ENCODE results near the gene NTN4.
"Not testable (repeated sequence)": the region's sequence is repeated elsewhere in the genome, so short reads cannot be mapped to it uniquely, and the experiment has no call there.

The NTN4 gene

GRCh38 chr12:95622879-95623278 is 167.7 kb downstream of the NTN4 start:
- H3K4me1 Mint-ChIP-seq, result no peaks in the 10 kb centered on the region
- H3K27me3 Mint-ChIP-seq, result no peaks in the 10 kb centered on the region
- DNase-seq (no peak), ATAC-seq (no peak)
- no peak overlapping the region for H3K4me3 Mint-ChIP-seq
- H3K27ac Mint-ChIP-seq, result no peak overlapping the region
- H3K9me3 Mint-ChIP-seq, result no peaks in the 10 kb centered on the region

- no peaks in the 10 kb centered on the region for H3K27me3 Mint-ChIP-seq
- ATAC-seq (no peak), DNase-seq (no peak)
- no peaks in the 10 kb centered on the region for H3K9me3 Mint-ChIP-seq
- H3K4me1 Mint-ChIP-seq, result no peaks in the 10 kb centered on the region
- no peak overlapping the region for H3K27ac Mint-ChIP-seq
- no peak overlapping the region for H3K4me3 Mint-ChIP-seq
Measured at GRCh38 chr12:95621725-95622124, 168.8 kb downstream of the NTN4 start.

- H3K27ac Mint-ChIP-seq, result no peak overlapping the region
- no peaks in the 10 kb centered on the region for H3K4me1 Mint-ChIP-seq
- H3K9me3 Mint-ChIP-seq, result no peaks in the 10 kb centered on the region
- ATAC-seq, result no peak
- H3K4me3 Mint-ChIP-seq, result no peak overlapping the region
- H3K27me3 Mint-ChIP-seq, result no peaks in the 10 kb centered on the region
- DNase-seq, result no peak
Measured at GRCh38 chr12:95620171-95620570, 170.4 kb downstream of the NTN4 start.

GRCh38 chr12:95616470-95616869 is 174.1 kb downstream of the NTN4 start:
- not testable (repeated sequence) for ATAC-seq, H3K27ac Mint-ChIP-seq, DNase-seq, H3K9me3 Mint-ChIP-seq, H3K4me3 Mint-ChIP-seq, H3K27me3 Mint-ChIP-seq, H3K4me1 Mint-ChIP-seq

GRCh38 chr12:95615749-95616148 is 174.8 kb downstream of the NTN4 start:
- H3K9me3 Mint-ChIP-seq, result no peaks in the 10 kb centered on the region
- H3K27ac Mint-ChIP-seq, result no peak overlapping the region
- H3K4me3 Mint-ChIP-seq, result no peak overlapping the region
- no peak for ATAC-seq
- H3K27me3 Mint-ChIP-seq, result no peaks in the 10 kb centered on the region
- no peak for DNase-seq
- H3K4me1 Mint-ChIP-seq, result no peaks in the 10 kb centered on the region

- ATAC-seq (no peak), DNase-seq (no peak)
- no peak overlapping the region for H3K4me3 Mint-ChIP-seq
- H3K4me1 Mint-ChIP-seq, result peaks cover 1% of the 10 kb centered on the region
- H3K27ac Mint-ChIP-seq, result no peak overlapping the region
- no peaks in the 10 kb centered on the region for H3K27me3 Mint-ChIP-seq
- H3K9me3 Mint-ChIP-seq, result no peaks in the 10 kb centered on the region
Measured at GRCh38 chr12:95614390-95614982, 176.1 kb downstream of the NTN4 start.

GRCh38 chr12:95613021-95613420 is 177.5 kb downstream of the NTN4 start:
- Mint-ChIP-seq H3K9me3 (no peaks in the 10 kb centered on the region), H3K27me3 (no peaks in the 10 kb centered on the region), H3K4me1 (peaks cover 5% of the 10 kb centered on the region), H3K27ac (no peak overlapping the region), H3K4me3 (no peak overlapping the region)
- DNase-seq (no peak), ATAC-seq (no peak)

- H3K27me3 Mint-ChIP-seq, result no peaks in the 10 kb centered on the region
- ATAC-seq, result no peak
Measured at GRCh38 chr12:95611676-95612309, 178.8 kb downstream of the NTN4 start.

GRCh38 chr12:95608252-95609033 is 182.1 kb downstream of the NTN4 start:
- ATAC-seq (no peak), DNase-seq (no peak)
- H3K27me3 Mint-ChIP-seq, result no peaks in the 10 kb centered on the region
- H3K4me1 Mint-ChIP-seq, result peaks cover 5% of the 10 kb centered on the region
- H3K9me3 Mint-ChIP-seq, result no peaks in the 10 kb centered on the region
- H3K4me3 Mint-ChIP-seq, result no peak overlapping the region
- H3K27ac Mint-ChIP-seq, result no peak overlapping the region

More at GRCh38 chr12:95611676-95612309, 178.8 kb downstream of the NTN4 start:
- no peak for DNase-seq
- no peak overlapping the region for H3K27ac Mint-ChIP-seq
- H3K4me1 Mint-ChIP-seq, result peaks cover 5% of the 10 kb centered on the region
- H3K9me3 Mint-ChIP-seq, result no peaks in the 10 kb centered on the region
- H3K4me3 Mint-ChIP-seq, result no peak overlapping the region
